Endothelial cell of umbilical vein (primary cell): Measurements from ENCODE around the gene RALA. TPM values are rescaled to one million over a fixed set of nuclear protein-coding genes. Genes with fewer than 3 reads are reported as not detected.

ENCODE experiments used
- BruUV-seq: library from RNA; stranded (reverse); fragments of 400-500 nt; replicated peaks from 2 replicates; lab custom pipeline; 2021; lab: Mats Ljungman, UMichigan
- CTCF ChIA-PET: fragments of 300-600, 350-600 bp; sonication (Branson Sonifier 250); formaldehyde crosslinking; loops from one replicate; lab custom pipeline; 2021; ENCODE audit warnings: antibody characterized with exemption, inconsistent platforms; lab: Charles Lee
- POLR2A ChIA-PET: fragments of 300-600, 350-600 bp; sonication (Branson Sonifier 250); formaldehyde crosslinking; loops from one replicate; lab custom pipeline; 2021; ENCODE audit warnings: antibody characterized with exemption, inconsistent platforms; lab: Charles Lee
- DNase-seq: peaks from one replicate; pipeline ENCODE4 v3.0.0-alpha.2; 2011; ENCODE audit warnings: low read depth, low spot score
- FAIRE-seq: peaks from 2 replicates; lab custom pipeline; 2011; peaks lifted over from hg19 to GRCh38; lab: Jason Lieb, UNC
- H2AFZ ChIP-seq: 2 replicates; pipeline ENCODE4 v1.6.0; 2012; ENCODE audit warnings: low read depth, low read length, control low read depth, inconsistent platforms
- H3K27ac ChIP-seq: 2 replicates; pipeline ENCODE4 v1.5.1; 2011; ENCODE audit warnings: low read depth, mild to moderate bottlenecking, control low read depth, low read length, moderate library complexity; ENCODE audit not compliant: insufficient read depth
- H3K27me3 ChIP-seq, 2 experiments: 2 replicates each; pipeline versions ENCODE4 v1.6.0 to v1.6.1; 2011; ENCODE audit warnings: low read length in 2 of 2, mixed read lengths in 1 of 2; ENCODE audit not compliant: control insufficient read depth in 2 of 2, insufficient read depth in 2 of 2
- H3K36me3 ChIP-seq, 2 experiments: 2 replicates in 1 of 2; 3 replicates in 1 of 2; pipeline ENCODE4 v1.5.1; 2011; ENCODE audit warnings: low read length in 2 of 2, mild to moderate bottlenecking in 1 of 2, moderate library complexity in 1 of 2; ENCODE audit not compliant: control insufficient read depth in 2 of 2, insufficient read depth in 2 of 2; ENCODE audit errors: extremely low read depth in 1 of 2
- H3K4me1 ChIP-seq: 3 replicates; pipeline ENCODE4 v1.5.1; 2011; ENCODE audit warnings: mild to moderate bottlenecking, low read length; ENCODE audit not compliant: control insufficient read depth, insufficient read depth; ENCODE audit errors: extremely low read depth
- H3K4me2 ChIP-seq: 2 replicates; pipeline ENCODE4 v1.6.1; 2011; ENCODE audit warnings: low read length, control low read depth, mixed read lengths; ENCODE audit not compliant: insufficient read depth
- H3K4me3 ChIP-seq, 3 experiments: fragments of 200-600 bp in 1 of 3; sonication (generic), shearing (Covaris generic) in 1 of 3; replicated peaks in 1 of 3; 2 replicates each; pipeline ENCODE4 v1.5.1; 2011 to 2016; ENCODE audit warnings: control low read depth in 3 of 3, low read length in 3 of 3, mild to moderate bottlenecking in 2 of 3, inconsistent platforms in 1 of 3, low read depth in 1 of 3, moderate library complexity in 1 of 3; ENCODE audit not compliant: insufficient read depth in 1 of 3
- H3K79me2 ChIP-seq: 2 replicates; pipeline ENCODE4 v1.6.0; 2012; ENCODE audit warnings: low read length, inconsistent platforms; ENCODE audit not compliant: control insufficient read depth, insufficient read depth
- H3K9ac ChIP-seq: replicated peaks from 2 replicates; pipeline ENCODE3; 2011; ENCODE audit warnings: low read length, control low read depth; ENCODE audit not compliant: insufficient read depth; ENCODE audit errors: extremely low read depth
- H3K9me1 ChIP-seq: replicated peaks from 3 replicates; pipeline ENCODE4 v1.6.0; 2011; ENCODE audit warnings: mild to moderate bottlenecking, low read length; ENCODE audit not compliant: control insufficient read depth, insufficient read depth; ENCODE audit errors: extremely low read depth
- H3K9me3 ChIP-seq: replicated peaks from 2 replicates; pipeline ENCODE4 v1.5.1; 2012; ENCODE audit warnings: low read length, inconsistent platforms; ENCODE audit not compliant: control insufficient read depth, insufficient read depth
- H4K20me1 ChIP-seq: replicated peaks from 2 replicates; pipeline ENCODE3; 2011; ENCODE audit warnings: mild to moderate bottlenecking, low read length; ENCODE audit not compliant: control insufficient read depth, insufficient read depth; ENCODE audit errors: extremely low read depth
- EZH2 ChIP-seq: IDR thresholded peaks from 2 replicates; pipeline ENCODE4 v1.6.1; 2012; ENCODE audit warnings: borderline replicate concordance, low read depth, mild to moderate bottlenecking, moderate library complexity, low read length, inconsistent platforms; ENCODE audit not compliant: severe bottlenecking
- FOS ChIP-seq: IDR thresholded peaks from 2 replicates; pipeline ENCODE4 v1.6.1; 2011; ENCODE audit warnings: mild to moderate bottlenecking, low read length, moderate library complexity, borderline replicate concordance; ENCODE audit not compliant: insufficient read depth
- GATA2 ChIP-seq: IDR thresholded peaks from 2 replicates; pipeline ENCODE4 v1.7.0; 2011; ENCODE audit warnings: low read depth, mild to moderate bottlenecking, moderate library complexity, mixed read lengths, low read length; ENCODE audit not compliant: insufficient read length, insufficient read depth
- JUN ChIP-seq: IDR thresholded peaks from 2 replicates; pipeline ENCODE4 v1.6.1; 2011; ENCODE audit warnings: borderline replicate concordance, low read depth; ENCODE audit not compliant: insufficient read length, insufficient read depth
- MYC ChIP-seq: IDR thresholded peaks from one replicate; pipeline ENCODE4 v1.6.1; 2011; ENCODE audit warnings: mild to moderate bottlenecking, low read depth, low read length
- POLR2A ChIP-seq: IDR thresholded peaks from 2 replicates; pipeline ENCODE4 v1.6.1; 2012; ENCODE audit warnings: low read depth, mild to moderate bottlenecking, control low read depth, low read length
- POLR2AphosphoS5 ChIP-seq: IDR thresholded peaks from 2 replicates; pipeline ENCODE4 v1.6.1; 2012; ENCODE audit warnings: low read depth, mild to moderate bottlenecking, control low read depth, low read length, moderate library complexity; ENCODE audit not compliant: insufficient read depth
- dilution Hi-C: fragments of 300-500 bp; cut with MboI; formaldehyde crosslinking; loops from one replicate; pipeline ENCODE4 v1.15.0; 2019; ENCODE audit warnings: low sequenced_read_pairs; ENCODE audit not compliant: extremely low pct_ligation_motif_present
- intact Hi-C: fragments of 100-400 bp; cut with micrococcal nuclease; formaldehyde crosslinking; loops from one replicate; pipeline ENCODE4 v1.10.0; 2022
- polyA plus RNA-seq, 4 experiments: library from polyadenylated mRNA; depleted of rRNA in 3 of 4; stranded (reverse) in 3 of 4; unstranded in 1 of 4; fragments of >200 nt; gene quantifications; 2 replicates each; pipeline versions ENCODE4 v1.2.1 to v1.2.3, GENCODE V29; 2011 to 2012; ENCODE audit warnings: missing spikeins in 1 of 4
- total RNA-seq: library from RNA; stranded (reverse); gene quantifications from 2 replicates; pipeline ENCODE4 v1.2.3, GENCODE V29; 2021
- TF ChIP-seq, protein P1 (sequence below), 2 donors: IDR thresholded peaks; 1 replicate in 1 of 2; 2 replicates in 1 of 2; pipeline ENCODE4 v1.5.1; 2011; ENCODE audit warnings: low read length in 2 of 2, mild to moderate bottlenecking in 2 of 2, moderate library complexity in 2 of 2, control low read depth in 1 of 2, inconsistent platforms in 1 of 2, low read depth in 1 of 2; ENCODE audit not compliant: insufficient read depth in 1 of 2; ENCODE audit errors: extremely low read depth in 1 of 2
- TF ChIP-seq, protein P2 (sequence below): IDR thresholded peaks from 2 replicates; pipeline ENCODE4 v1.6.1; 2011; ENCODE audit not compliant: insufficient read depth, insufficient read length

Gene RALA
- total and polyA plus RNA-seq, 2 donors (not counting 3 experiments of a cell fraction or from before 2014, with no cell fraction given) = 91.1 to 191 TPM

DNA sequence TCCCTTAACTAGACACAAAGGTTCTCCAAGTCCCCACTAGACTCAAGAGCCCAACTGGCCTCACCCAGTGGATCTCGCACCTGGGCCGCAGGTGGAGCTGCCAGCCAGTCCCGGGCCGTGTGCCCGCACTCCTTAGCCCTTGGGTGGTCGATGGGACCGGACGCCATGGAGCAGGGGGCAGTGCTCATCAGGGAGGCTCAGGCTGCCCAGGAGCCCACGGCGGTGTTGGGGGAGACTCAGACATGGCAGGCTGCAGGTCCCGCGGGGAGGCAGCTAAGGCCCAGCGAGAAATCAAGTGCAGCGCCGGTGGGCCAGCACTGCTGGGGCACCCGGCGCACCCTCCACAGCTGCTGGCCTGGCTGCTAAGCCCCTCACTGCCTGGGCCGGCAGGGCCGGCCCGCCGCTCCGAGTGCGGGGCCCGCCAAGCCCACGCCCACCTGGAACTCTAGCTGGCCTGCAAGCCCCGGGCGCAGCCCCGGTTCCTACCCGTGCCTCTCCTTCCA is 130.5 kb downstream of the RALA start:
- Histone ChIP-seq H3K4me2 (no peak overlapping the region), H3K79me2 (no peaks in the 10 kb centered on the region), H2AFZ (no peak overlapping the region), H4K20me1 (no peaks in the 10 kb centered on the region), H3K9me3 (no peaks in the 10 kb centered on the region), H3K27me3 (no peaks in the 10 kb centered on the region), H3K9ac (no peak overlapping the region), H3K36me3 (no peaks in the 10 kb centered on the region), H3K27ac (no peak overlapping the region), H3K4me3 (no peak overlapping the region), H3K4me1 (peaks cover 7% of the 10 kb centered on the region), H3K9me1 (no peaks in the 10 kb centered on the region)
- dilution Hi-C loops (no loop called here), intact Hi-C loops (no loop called here)
- CTCF ChIA-PET = interaction anchor here (1.7 kb wide), 1 partner anchor 173 kb away, joined by 6 read pairs; no protein-coding TSS in a partner anchor
- FAIRE-seq (no peak), DNase-seq (no peak)
- TF ChIP-seq FOS (no peak), GATA2 (no peak), POLR2A (no peak), EZH2 (no peak), MYC (no peak), POLR2AphosphoS5 (no peak), JUN (no peak)
- TF ChIP-seq, protein P1, sequence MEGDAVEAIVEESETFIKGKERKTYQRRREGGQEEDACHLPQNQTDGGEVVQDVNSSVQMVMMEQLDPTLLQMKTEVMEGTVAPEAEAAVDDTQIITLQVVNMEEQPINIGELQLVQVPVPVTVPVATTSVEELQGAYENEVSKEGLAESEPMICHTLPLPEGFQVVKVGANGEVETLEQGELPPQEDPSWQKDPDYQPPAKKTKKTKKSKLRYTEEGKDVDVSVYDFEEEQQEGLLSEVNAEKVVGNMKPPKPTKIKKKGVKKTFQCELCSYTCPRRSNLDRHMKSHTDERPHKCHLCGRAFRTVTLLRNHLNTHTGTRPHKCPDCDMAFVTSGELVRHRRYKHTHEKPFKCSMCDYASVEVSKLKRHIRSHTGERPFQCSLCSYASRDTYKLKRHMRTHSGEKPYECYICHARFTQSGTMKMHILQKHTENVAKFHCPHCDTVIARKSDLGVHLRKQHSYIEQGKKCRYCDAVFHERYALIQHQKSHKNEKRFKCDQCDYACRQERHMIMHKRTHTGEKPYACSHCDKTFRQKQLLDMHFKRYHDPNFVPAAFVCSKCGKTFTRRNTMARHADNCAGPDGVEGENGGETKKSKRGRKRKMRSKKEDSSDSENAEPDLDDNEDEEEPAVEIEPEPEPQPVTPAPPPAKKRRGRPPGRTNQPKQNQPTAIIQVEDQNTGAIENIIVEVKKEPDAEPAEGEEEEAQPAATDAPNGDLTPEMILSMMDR (IDR thresholded peaks at IDR 0.05; ENCODE audit: extremely low read depth in 1 of 2, insufficient read depth in 1 of 2, low read depth in 1 of 2, low read length in 2 of 2) = no peak
- TF ChIP-seq, protein P2, sequence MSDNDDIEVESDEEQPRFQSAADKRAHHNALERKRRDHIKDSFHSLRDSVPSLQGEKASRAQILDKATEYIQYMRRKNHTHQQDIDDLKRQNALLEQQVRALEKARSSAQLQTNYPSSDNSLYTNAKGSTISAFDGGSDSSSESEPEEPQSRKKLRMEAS = no peak
- POLR2A ChIA-PET = no interaction called here
- no TSS peak for BruUV-seq
